Astrocyte (in vitro differentiated cells and primary cell): ENCODE results near the gene FASN. TPM values are rescaled to one million over a fixed set of nuclear protein-coding genes. Genes with fewer than 3 reads are reported as not detected.
A peak's percentile ranks its signal among the peaks of the same experiment; 100 is the strongest.

Source experiments
- DNase-seq: peaks from one replicate; pipeline ENCODE4 v3.0.0-alpha.2; 2010; ENCODE audit warnings: low read depth
- FAIRE-seq: peaks from 2 replicates; lab custom pipeline; 2011; peaks lifted over from hg19 to GRCh38; lab: Jason Lieb, UNC
- H2AFZ ChIP-seq: 2 replicates; pipeline ENCODE4 v1.6.0; 2012; ENCODE audit warnings: low read depth, low read length, inconsistent platforms
- H3K27ac ChIP-seq: 2 replicates; pipeline ENCODE4 v1.5.1; 2011; ENCODE audit warnings: low read depth, low read length, inconsistent platforms
- H3K27me3 ChIP-seq: 2 replicates; pipeline ENCODE4 v1.6.0; 2011; ENCODE audit warnings: low read length, inconsistent platforms; ENCODE audit not compliant: insufficient read depth
- H3K36me3 ChIP-seq: 2 replicates; pipeline ENCODE4 v1.5.1; 2011; ENCODE audit warnings: low read length, inconsistent platforms; ENCODE audit not compliant: insufficient read depth
- H3K4me1 ChIP-seq: 2 replicates; pipeline ENCODE4 v1.5.1; 2011; ENCODE audit warnings: low read length, inconsistent platforms; ENCODE audit not compliant: insufficient read depth
- H3K4me2 ChIP-seq: 2 replicates; pipeline ENCODE4 v1.6.0; 2012; ENCODE audit warnings: low read length, inconsistent platforms
- H3K4me3 ChIP-seq: 2 replicates; pipeline ENCODE4 v1.5.1; 2011; ENCODE audit warnings: low read depth, mild to moderate bottlenecking, low read length, inconsistent platforms; ENCODE audit not compliant: insufficient read depth
- H3K79me2 ChIP-seq: 2 replicates; pipeline ENCODE4 v1.6.0; 2012; ENCODE audit warnings: mild to moderate bottlenecking, low read length, inconsistent platforms; ENCODE audit not compliant: insufficient read depth
- H3K9ac ChIP-seq: 2 replicates; pipeline ENCODE4 v1.6.0; 2012; ENCODE audit warnings: mild to moderate bottlenecking, low read length, inconsistent platforms
- H3K9me3 ChIP-seq: 2 replicates; pipeline ENCODE4 v1.5.1; 2012; ENCODE audit warnings: low read depth, mild to moderate bottlenecking, low read length, inconsistent platforms; ENCODE audit not compliant: insufficient read depth
- H4K20me1 ChIP-seq: 2 replicates; pipeline ENCODE4 v1.6.0; 2012; ENCODE audit warnings: low read length, inconsistent platforms; ENCODE audit not compliant: insufficient read depth
- H3K27ac Mint-ChIP-seq: one replicate; pipeline ENCODE4 v1.8.0; 2021; ENCODE audit warnings: mild to moderate bottlenecking, mixed read lengths; ENCODE audit not compliant: unreplicated experiment
- H3K27me3 Mint-ChIP-seq: one replicate; pipeline ENCODE4 v1.8.0; 2021; ENCODE audit warnings: low read depth, mixed read lengths; ENCODE audit not compliant: unreplicated experiment
- H3K36me3 Mint-ChIP-seq: one replicate; pipeline ENCODE4 v1.8.0; 2021; ENCODE audit warnings: low read depth, mixed read lengths; ENCODE audit not compliant: unreplicated experiment
- H3K4me1 Mint-ChIP-seq: one replicate; pipeline ENCODE4 v1.8.0; 2021; ENCODE audit warnings: low read depth, mixed read lengths; ENCODE audit not compliant: unreplicated experiment
- H3K4me3 Mint-ChIP-seq: one replicate; pipeline ENCODE4 v1.8.0; 2021; ENCODE audit warnings: mild to moderate bottlenecking, moderate library complexity, mixed read lengths; ENCODE audit not compliant: unreplicated experiment
- H3K9me3 Mint-ChIP-seq: one replicate; pipeline ENCODE4 v1.8.0; 2021; ENCODE audit warnings: mild to moderate bottlenecking, mixed read lengths; ENCODE audit not compliant: unreplicated experiment
- CTCF ChIP-seq: IDR thresholded peaks from 2 replicates; pipeline ENCODE4 v1.5.1; 2011; ENCODE audit warnings: low read depth, mild to moderate bottlenecking, inconsistent platforms, low read length, moderate library complexity; ENCODE audit not compliant: insufficient read depth
- EZH2 ChIP-seq: IDR thresholded peaks from 2 replicates; pipeline ENCODE4 v1.6.1; 2012; ENCODE audit warnings: mild to moderate bottlenecking, low read length, inconsistent platforms; ENCODE audit not compliant: insufficient read depth
- total RNA-seq: library from RNA; stranded (reverse); gene quantifications from 2 replicates; pipeline ENCODE4 v1.2.1, GENCODE V29; 2021

Gene FASN
- total RNA-seq, 1 donor from 2014 or later: 203 TPM

- no peaks in the 10 kb centered on the region for H3K9me3 ChIP-seq
- no peak overlapping the region for H3K27ac ChIP-seq
These were observed 6.9 kb upstream of the FASN start for GRCh38 chr17:82104797-82105416.

DNA sequence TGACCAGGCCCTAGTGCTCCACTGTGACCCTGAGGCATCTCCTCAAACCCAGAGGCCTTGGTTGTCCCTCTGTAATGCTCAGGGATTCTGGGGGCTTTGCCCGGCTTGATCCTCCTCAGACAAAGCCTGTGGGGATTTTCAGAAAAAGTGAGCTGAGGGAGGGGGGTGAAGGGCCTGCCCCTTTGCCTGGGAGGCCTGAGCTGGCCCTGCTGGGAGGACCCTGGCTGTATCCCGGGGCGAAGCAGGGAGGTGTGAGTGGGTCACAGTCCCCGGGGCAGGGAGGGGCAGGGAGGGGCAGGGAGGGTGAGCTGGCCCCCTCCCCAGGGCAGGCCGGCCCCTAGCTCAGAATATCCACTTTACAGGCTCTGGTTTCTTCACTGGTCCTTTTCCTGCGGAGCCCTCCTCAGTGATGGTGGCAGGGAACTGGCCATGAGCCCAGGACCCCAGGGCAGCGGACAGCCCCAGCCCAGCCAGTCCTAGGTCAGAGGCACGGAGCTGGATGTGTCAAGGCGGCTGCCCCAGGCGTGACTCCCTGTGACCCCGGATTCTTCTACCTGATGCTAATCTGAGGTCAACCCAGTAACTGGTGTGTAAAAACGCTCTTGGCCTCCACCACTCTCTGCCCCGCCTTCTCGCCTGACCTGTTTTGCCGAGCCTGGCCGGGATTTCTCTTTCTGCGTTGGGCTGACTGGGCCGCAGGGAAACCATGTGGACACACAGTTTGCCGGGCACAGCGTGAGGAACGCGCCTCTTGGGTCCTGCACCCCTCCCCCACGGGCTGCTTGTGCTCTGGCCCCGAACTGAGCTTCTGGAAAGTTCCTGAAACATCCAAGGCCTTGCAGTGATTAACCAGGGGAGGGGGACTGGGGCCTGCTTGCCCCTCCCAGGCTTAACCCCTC, 5.8 kb upstream of the FASN start:
- Mint-ChIP-seq H3K4me1 (peaks cover 6% of the 10 kb centered on the region), H3K9me3 (no peaks in the 10 kb centered on the region), H3K27me3 (no peaks in the 10 kb centered on the region), H3K27ac (peak overlapping the region; percentile 58), H3K36me3 (no peaks in the 10 kb centered on the region), H3K4me3 (no peak overlapping the region)
- H3K4me2 ChIP-seq: no peak overlapping the region
- H3K27me3 ChIP-seq: no peaks in the 10 kb centered on the region
- no peak overlapping the region for H2AFZ ChIP-seq
- no peaks in the 10 kb centered on the region for H3K36me3 ChIP-seq
- H3K4me1 ChIP-seq: peaks cover 17% of the 10 kb centered on the region
- no peak for FAIRE-seq
- no peak for DNase-seq
- H3K79me2 ChIP-seq: no peaks in the 10 kb centered on the region
- no peak overlapping the region for H3K9ac ChIP-seq
- no peaks in the 10 kb centered on the region for H4K20me1 ChIP-seq
- H3K9me3 ChIP-seq: no peaks in the 10 kb centered on the region
- no peak overlapping the region for H3K4me3 ChIP-seq
- H3K27ac ChIP-seq: no peak overlapping the region
- TF ChIP-seq EZH2 (no peak), CTCF (no peak)

More at GRCh38 chr17:82104797-82105416, 6.9 kb upstream of the FASN start:
- Histone ChIP-seq H3K36me3 (no peaks in the 10 kb centered on the region), H3K27me3 (no peaks in the 10 kb centered on the region), H3K9ac (no peak overlapping the region), H4K20me1 (no peaks in the 10 kb centered on the region), H3K4me2 (no peak overlapping the region), H2AFZ (no peak overlapping the region), H3K4me3 (no peak overlapping the region), H3K79me2 (no peaks in the 10 kb centered on the region), H3K4me1 (peaks cover 6% of the 10 kb centered on the region)
- Mint-ChIP-seq H3K27me3 (no peaks in the 10 kb centered on the region), H3K9me3 (no peaks in the 10 kb centered on the region), H3K4me3 (no peak overlapping the region), H3K27ac (no peak overlapping the region), H3K4me1 (peaks cover 4% of the 10 kb centered on the region), H3K36me3 (no peaks in the 10 kb centered on the region)
- DNase-seq (no peak), FAIRE-seq (no peak)
- TF ChIP-seq CTCF (no peak), EZH2 (no peak)
